HG02938 (cell line): Measurements from ENCODE around the gene CA5B.
"Not testable (repeated sequence)": the region's sequence is repeated elsewhere in the genome, so short reads cannot be mapped to it uniquely, and the experiment has no call there.

Experiments used
- ATAC-seq: cut with Tn5 transposase; IDR thresholded peaks from one replicate; pipeline ENCODE4 v1.9.1; 2021; ENCODE audit warnings: mild to moderate bottlenecking, moderate library complexity; ENCODE audit not compliant: unreplicated experiment

Gene CA5B

DNA sequence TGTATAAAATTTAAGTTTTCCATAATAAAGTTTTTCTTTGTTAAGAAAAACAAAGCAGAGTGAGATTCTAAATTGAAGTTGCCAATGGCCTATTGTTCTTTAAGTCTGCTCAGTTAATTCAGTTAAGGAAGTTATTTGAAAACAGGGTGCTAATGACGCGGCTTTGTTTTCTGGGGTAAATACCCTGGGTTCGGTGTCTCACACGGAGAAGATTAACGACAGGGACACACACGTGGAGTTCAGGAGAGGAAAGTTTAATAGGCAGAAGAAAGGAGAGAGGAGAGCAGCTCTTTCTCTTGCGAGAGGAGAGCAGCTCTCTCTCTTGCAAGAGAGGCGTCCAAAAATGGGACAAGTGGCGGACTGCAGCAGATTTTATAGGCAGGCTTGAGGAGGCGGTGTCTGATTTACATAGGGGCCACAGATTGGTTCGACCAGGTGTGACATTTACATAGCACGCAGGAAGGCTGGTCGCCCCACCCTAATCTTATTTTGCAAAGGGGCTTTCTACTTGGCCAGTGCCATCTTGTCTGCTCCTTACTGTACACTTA is 9.6 kb downstream of the CA5B start:
- ATAC-seq = no peak

DNA sequence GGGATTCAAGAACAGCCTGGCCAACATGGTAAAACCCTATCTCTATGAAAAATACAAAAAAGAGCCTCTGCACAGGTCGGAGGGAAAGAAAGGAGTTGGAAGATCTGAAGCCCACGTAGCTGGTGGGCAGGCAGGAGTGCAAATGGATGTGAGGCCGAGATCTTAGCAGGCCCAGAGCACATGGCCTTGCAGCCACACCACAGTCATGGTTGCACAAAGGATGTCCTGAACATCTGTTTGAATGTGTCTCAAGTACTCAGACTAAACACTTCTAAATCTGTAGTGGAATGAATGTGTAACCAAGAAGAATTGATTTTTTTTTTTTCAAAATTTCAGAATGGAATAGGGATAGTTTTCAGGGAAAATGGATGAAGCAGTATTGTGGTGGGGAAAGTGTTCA is 10.8 kb downstream of the CA5B start:
- ATAC-seq = no peak

GRCh38 chrX:15749642-15750610 is 11.9 kb downstream of the CA5B start:
- peak; percentile 88 for ATAC-seq

DNA sequence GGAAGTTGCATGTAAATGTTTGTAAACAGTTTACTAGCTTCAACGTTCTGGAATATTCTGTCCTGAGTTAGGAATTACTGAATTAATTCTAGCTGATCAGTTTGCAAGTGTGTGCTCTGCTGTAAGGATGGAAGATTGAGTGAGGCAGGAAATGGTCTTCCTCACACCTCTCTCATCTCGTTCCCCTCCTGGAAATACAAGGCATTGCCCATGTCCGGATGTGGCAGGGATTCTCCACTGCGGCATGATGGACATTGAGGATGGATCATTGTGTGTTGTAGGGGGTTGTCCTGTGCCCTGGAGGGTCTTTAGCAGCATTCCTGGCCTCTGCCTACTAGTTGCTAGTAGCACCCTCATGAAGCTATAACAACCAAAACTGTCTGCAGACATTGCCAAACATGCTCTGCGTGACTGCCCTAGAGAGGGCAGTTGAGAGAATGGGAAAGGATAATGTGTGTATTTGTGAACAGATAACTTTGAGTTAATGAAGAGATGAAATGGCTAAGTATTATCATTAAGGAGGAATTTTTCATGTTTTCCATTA is 12.6 kb downstream of the CA5B start:
- ATAC-seq = no peak

GRCh38 chrX:15751155-15751819 is 13.2 kb downstream of the CA5B start:
- peak; percentile 53 for ATAC-seq

GRCh38 chrX:15755091-15755490 is 17.0 kb downstream of the CA5B start:
- ATAC-seq = no peak

DNA sequence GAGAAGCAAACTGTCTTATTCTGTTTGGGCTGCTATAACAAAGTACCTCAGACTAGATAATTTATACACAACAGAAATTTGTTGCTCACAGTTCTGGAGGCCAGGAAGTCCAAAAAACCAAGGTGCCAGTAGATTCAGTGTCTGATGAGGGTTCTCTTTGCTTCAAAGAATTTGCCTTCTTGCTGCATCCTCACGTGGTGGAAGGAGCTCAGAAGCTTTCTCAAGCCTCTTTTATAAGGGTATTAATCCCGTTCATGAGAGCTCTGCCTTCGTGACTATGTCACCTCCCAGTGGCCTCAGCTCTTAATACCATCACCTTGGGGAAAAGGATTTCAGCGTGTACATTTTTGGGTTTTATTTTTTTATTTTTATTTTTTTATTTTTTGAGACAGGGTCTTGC is 20.1 kb downstream of the CA5B start:
- ATAC-seq = no peak

GRCh38 chrX:15759886-15760285 is 21.8 kb downstream of the CA5B start:
- ATAC-seq = not testable (repeated sequence)

- no peak for ATAC-seq
These were observed 23.6 kb downstream of the CA5B start for GRCh38 chrX:15761564-15762191.

DNA sequence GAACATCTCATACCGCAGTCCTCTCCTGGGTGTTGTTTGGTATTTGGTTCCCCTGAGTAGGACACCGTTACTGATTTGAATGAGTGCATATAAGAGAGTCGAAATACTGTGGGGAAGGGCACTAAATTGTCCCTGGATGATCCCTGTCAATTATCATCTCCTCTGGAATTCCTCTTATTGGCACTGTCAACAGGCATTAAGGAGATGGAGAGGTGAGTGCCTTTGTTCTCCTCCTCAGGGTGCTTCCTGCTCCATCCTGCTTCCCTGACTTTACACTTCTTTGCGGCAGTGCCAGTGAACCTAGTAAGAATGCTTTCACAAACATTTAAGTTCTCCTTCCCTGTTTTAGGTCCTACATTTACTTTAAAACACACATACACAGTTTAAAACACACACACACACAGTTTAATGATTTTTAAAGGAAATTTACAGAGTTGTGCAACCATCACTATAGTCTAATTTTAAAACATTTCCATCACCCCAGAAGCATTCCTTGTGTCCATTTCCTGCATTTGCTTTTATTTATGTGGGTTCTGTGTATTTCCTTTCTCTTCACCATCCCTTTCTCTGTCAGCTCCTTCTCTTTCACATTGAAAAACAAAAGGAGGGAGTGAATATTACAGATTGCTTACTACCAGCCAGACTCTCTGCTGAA is 31.4 kb downstream of the CA5B start:
- ATAC-seq = no peak

GRCh38 chrX:15781961-15782699 is 44.1 kb downstream of the CA5B start:
- peak; percentile 86 for ATAC-seq

GRCh38 chrX:15785176-15785750 is 47.2 kb downstream of the CA5B start:
- ATAC-seq = no peak

DNA sequence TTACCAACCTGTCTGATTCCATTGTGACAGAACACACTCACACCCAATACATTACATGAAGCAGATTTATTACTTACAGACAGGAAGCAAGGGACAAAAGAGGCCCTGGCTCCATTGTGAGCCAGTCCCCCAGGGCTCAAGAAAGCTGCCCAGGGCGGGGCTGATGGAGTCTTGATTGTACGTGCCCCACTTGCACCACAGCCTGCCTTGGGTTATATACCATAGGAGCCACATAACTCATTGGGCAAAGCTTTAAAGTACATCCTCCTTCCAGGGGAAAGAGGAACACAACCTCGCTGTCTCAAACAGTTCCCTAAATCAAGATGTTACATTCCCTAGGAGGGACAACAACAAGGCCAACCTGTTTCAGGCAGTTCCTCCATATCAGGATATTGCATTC is 48.8 kb downstream of the CA5B start:
- no peak for ATAC-seq

GRCh38 chrX:15789979-15790768 is 52.1 kb downstream of the CA5B start, which contains the start of gene ZRSR2:
TSS of gene ZRSR2 (plus strand) at chrX:15790484. CDS start at chrX:15790496, 12 bp downstream.
- peak; percentile 93 for ATAC-seq

- ATAC-seq = peak; percentile 25
These were observed 52.8 kb downstream of the CA5B start for GRCh38 chrX:15790769-15791290.

DNA sequence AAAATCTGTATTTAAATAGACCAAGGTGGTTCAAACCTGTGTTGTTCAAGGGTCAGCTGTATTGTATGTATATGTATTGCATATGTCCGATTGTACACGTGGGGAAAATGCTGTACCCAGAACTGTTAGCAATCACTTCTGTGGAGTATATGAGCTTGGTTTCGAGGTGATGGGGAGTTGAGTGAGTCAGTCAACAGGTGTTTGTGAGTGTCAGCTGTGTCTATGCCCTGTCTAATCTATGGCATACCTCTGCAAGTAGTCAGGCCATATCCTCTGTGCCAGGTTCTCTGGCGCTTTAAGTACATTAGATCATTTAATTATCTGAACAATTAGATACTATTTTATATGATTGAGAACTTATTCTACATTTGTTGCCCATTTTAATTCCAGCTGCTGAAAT is 59.6 kb downstream of the CA5B start:
- no peak for ATAC-seq

- ATAC-seq = no peak
These were observed 66.5 kb downstream of the CA5B start for GRCh38 chrX:15804563-15804962.

GRCh38 chrX:15808254-15808653 is 70.2 kb downstream of the CA5B start:
- ATAC-seq = no peak
